Heart left ventricle (tissue), 16 donors: Measurements from ENCODE around the gene SERBP1. TPM values are rescaled to one million over a fixed set of nuclear protein-coding genes. Genes with fewer than 3 reads are reported as not detected.

Experiments
- ATAC-seq, 4 donors: fragments of 200-7000 bp; cut with Tn5 transposase; one replicate each; pipeline ENCODE4 v1.9.1; 2020 to 2022; ENCODE audit warnings: moderate library complexity in 4 of 4, mild to moderate bottlenecking in 3 of 4, moderate number of reproducible peaks in 1 of 4
- DNase-seq, 5 donors: peaks; one replicate each; pipeline ENCODE4 v3.0.0-alpha.2; 2020
- H3K27ac ChIP-seq, 12 donors: fragments of 200-600 bp; sonication (generic) in 4 of 12; one replicate each; pipeline versions ENCODE4 v1.5.0 to v1.8.0; 2016 to 2022; ENCODE audit warnings: mild to moderate bottlenecking in 2 of 12
- H3K27me3 ChIP-seq, 9 donors: fragments of 200-600 bp; sonication (generic) in 2 of 9; one replicate each; pipeline versions ENCODE4 v1.5.1 to v1.8.0; 2016 to 2022; ENCODE audit warnings: mild to moderate bottlenecking in 3 of 9
- H3K36me3 ChIP-seq, 9 donors: fragments of 200-600 bp; sonication (generic) in 2 of 9; one replicate each; pipeline versions ENCODE4 v1.5.0 to v1.8.0; 2018 to 2022; ENCODE audit warnings: mild to moderate bottlenecking in 2 of 9
- H3K4me1 ChIP-seq, 12 donors: fragments of 200-600 bp; sonication (generic) in 4 of 12; one replicate each; pipeline versions ENCODE4 v1.5.0 to v1.8.0; 2016 to 2022; ENCODE audit warnings: mild to moderate bottlenecking in 3 of 12
- H3K4me3 ChIP-seq, 12 donors: fragments of 200-600 bp; sonication (generic) in 4 of 12; one replicate each; pipeline versions ENCODE4 v1.5.0 to v1.8.0; 2017 to 2022; ENCODE audit warnings: mild to moderate bottlenecking in 9 of 12, moderate library complexity in 4 of 12
- H3K9me3 ChIP-seq, 12 donors: fragments of 200-600 bp; sonication (generic) in 4 of 12; one replicate each; pipeline versions ENCODE4 v1.5.0 to v1.8.0; 2016 to 2022; ENCODE audit warnings: mild to moderate bottlenecking in 1 of 12
- POLR2A ChIP-seq, 2 donors: fragments of 450-650 bp; IDR thresholded peaks; one replicate each; pipeline ENCODE4 v1.6.1; 2017; ENCODE audit warnings: antibody characterized with exemption in 2 of 2, mild to moderate bottlenecking in 2 of 2, moderate library complexity in 2 of 2
- WGBS, 4 donors: extraction: QIAGEN DNeasy Blood & Tissue Kit in 2 of 4; methylation state at CpG; one replicate each; pipeline versions ENCODE4 v1.1.5 to v1.1.7; 2013 to 2018; 5-methylcytosine and 5-hydroxymethylcytosine counted together
- intact Hi-C, 10 donors: fragments of 100-400 bp; cut with DNase I; formaldehyde crosslinking; loops; one replicate each; pipeline versions ENCODE4 v1.11.1 to v1.14.2; 2022
- polyA plus RNA-seq, 2 donors: library from polyadenylated mRNA; stranded (reverse); fragments of 200-250 nt; gene quantifications; one replicate each; pipeline ENCODE4 v1.2.3, GENCODE V29; 2013
- total RNA-seq, 9 donors: library from RNA; depleted of rRNA in 2 of 9; stranded (reverse); fragments of >200 nt in 2 of 9; fragmentation: NEBNext Ultra II Directional in 3 of 9; extraction: Animal tissue kit (Norgen Biotek cat#: 25700) in 3 of 9; gene quantifications; one replicate each; pipeline versions ENCODE4 v1.1.0 to v1.2.4, GENCODE V29; 2016 to 2023
- TF ChIP-seq, protein P1 (sequence below), 12 donors: fragments of 200-600 bp; sonication (generic) in 4 of 12; IDR thresholded peaks; one replicate each; pipeline versions ENCODE4 v1.5.0 to v1.8.0; 2018 to 2022; ENCODE audit warnings: antibody characterized with exemption in 12 of 12, mild to moderate bottlenecking in 5 of 12
- donor health status: ischemic (EF 13 %, LVEDD 7.1; RV severe dilation, severe dysfunction).
- donor health status: healthy with polysubstance abuse.
- donor health status: DM: no; HTN: yes; CAD: no.
- donor health status: DM: no; HTN: no; CAD: no.
- donor health status: ischemic (EF 25% LVEDD 6.9; RV normal size, moderate dysfunction).
- donor health status: ischemic (EF 25% LVEDD 5.7; RV mildly dilated, moderate dysfunction).
- donor health status: healthy.
- donor health status: DM: yes; HTN: yes; CAD: no.
- donor health status: ischemic (EF 35%, LVEDD 5.7; RV mildly dilated, moderate dysfunction).
- donor health status: nonischemic (EF 11% LVEDD 7.7; RV severe dilation, severe dysfunction).
- donor health status: DM: yes; HTN: yes; CAD: no.
- donor health status: PGD.
- donor health status: ischemic (EF 29% LVEDD 5.4; RV normal size, mild dysfunction).
- donor health status: nonischemic (EF 23%, LVEDD 6.1; RV moderate dilation, normal function).

Gene SERBP1
- total and polyA plus RNA-seq, 11 donors: 68.8 to 197 (median 148) TPM

DNA sequence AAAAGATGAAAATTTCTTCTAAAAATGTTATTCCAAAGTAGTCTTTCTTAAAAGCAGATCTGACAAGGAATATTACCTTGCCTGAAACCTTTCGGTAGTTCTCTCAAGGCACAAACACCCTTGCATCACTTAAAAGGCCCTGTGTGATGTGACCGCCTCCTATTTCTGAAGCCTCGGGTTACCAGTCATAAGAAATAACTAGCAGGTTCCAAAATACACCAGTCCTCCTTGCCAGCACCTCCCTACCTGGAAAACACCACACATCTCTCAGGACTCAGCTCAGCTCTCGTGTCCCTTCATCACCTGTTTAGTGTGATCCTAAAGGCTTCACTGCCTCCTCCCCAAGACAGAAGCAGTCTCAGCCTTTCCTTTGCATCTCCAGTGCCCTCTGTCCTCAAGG lies 35.7 kb downstream of the SERBP1 start:
- H3K27ac ChIP-seq: no peak overlapping the region
- no peak overlapping the region for H3K4me3 ChIP-seq
- H3K4me1 ChIP-seq: peaks cover 0 to 17% (median 2%) of the 10 kb centered on the region in 12 donors
- ATAC-seq: no peak
- no peaks in the 10 kb centered on the region for H3K9me3 ChIP-seq
- H3K36me3 ChIP-seq: peaks cover 0 to 14% (median 0%) of the 10 kb centered on the region in 9 donors
- WGBS, 4 donors: 92 to 95% (median 94%) methylated on average over 4 of the region's 4 CpGs
- intact Hi-C loops: no loop called here
- no peaks in the 10 kb centered on the region for H3K27me3 ChIP-seq
- no peak for DNase-seq
- TF ChIP-seq, protein P1, sequence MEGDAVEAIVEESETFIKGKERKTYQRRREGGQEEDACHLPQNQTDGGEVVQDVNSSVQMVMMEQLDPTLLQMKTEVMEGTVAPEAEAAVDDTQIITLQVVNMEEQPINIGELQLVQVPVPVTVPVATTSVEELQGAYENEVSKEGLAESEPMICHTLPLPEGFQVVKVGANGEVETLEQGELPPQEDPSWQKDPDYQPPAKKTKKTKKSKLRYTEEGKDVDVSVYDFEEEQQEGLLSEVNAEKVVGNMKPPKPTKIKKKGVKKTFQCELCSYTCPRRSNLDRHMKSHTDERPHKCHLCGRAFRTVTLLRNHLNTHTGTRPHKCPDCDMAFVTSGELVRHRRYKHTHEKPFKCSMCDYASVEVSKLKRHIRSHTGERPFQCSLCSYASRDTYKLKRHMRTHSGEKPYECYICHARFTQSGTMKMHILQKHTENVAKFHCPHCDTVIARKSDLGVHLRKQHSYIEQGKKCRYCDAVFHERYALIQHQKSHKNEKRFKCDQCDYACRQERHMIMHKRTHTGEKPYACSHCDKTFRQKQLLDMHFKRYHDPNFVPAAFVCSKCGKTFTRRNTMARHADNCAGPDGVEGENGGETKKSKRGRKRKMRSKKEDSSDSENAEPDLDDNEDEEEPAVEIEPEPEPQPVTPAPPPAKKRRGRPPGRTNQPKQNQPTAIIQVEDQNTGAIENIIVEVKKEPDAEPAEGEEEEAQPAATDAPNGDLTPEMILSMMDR (IDR thresholded peaks at IDR 0.05): no peak
- TF ChIP-seq POLR2A (IDR thresholded peaks at IDR 0.05): no peak

DNA sequence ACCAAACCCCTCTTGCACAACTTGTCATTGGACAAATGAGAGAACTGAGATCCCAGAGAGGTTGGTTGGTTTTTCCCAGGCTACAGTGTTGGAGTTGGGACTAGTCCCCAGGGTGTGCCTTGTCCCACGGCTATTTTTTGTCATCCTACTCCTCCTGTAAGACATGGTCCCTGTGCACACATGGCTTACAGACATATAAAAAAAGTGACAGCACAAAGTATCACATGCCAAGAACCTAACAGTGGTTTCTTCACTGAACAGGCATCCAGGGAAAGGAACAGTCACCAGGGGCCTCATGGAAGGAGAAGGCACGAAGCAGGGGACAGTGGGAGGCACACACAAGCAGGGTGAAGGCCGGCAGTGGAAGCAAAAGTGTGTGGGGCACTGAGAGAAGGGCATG lies 36.5 kb downstream of the SERBP1 start:
- WGBS, 4 donors: 67 to 69% (median 67%) methylated on average over 3 of the region's 3 CpGs
- H3K4me1 ChIP-seq: peaks cover 0 to 17% (median 2%) of the 10 kb centered on the region in 12 donors
- H3K36me3 ChIP-seq: peaks cover 0 to 14% (median 0%) of the 10 kb centered on the region in 9 donors
- H3K4me3 ChIP-seq: no peak overlapping the region
- TF ChIP-seq, protein P1 (IDR thresholded peaks at IDR 0.05): no peak
- no peak for TF ChIP-seq POLR2A (IDR thresholded peaks at IDR 0.05)
- H3K9me3 ChIP-seq: no peaks in the 10 kb centered on the region
- peak in 3 of 4 donors; percentile 8 to 18 (median 18) for ATAC-seq
- peak overlapping the region in 6 of 12 donors; percentile 7 to 66 (median 28) for H3K27ac ChIP-seq
- intact Hi-C loops: no loop called here
- no peak for DNase-seq
- H3K27me3 ChIP-seq: no peaks in the 10 kb centered on the region

DNA sequence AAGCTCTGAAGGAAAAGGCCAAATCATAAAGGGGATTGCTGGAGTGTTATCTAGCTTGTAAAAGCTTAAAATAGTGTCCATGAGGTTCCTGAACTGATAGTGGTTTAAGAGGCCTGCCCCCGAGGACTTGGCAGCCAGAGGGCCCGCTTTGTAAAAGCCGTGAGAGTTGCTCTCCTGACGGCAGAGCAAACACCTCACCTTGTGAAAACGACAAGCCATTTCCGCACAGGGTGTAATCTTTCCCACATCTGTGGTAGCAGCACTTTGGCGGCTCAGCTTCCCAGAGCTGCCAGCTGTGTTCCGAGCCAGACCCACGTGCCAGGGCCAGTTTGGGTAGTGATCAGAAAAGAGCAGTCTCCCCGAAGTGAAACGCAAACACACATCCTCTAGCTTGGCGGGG lies 37.0 kb downstream of the SERBP1 start:
- intact Hi-C loops: no loop called here
- Histone ChIP-seq H3K27me3 (no peaks in the 10 kb centered on the region), H3K4me1 (peaks cover 0 to 17% (median 2%) of the 10 kb centered on the region in 12 donors), H3K27ac (peak overlapping the region in 6 of 12 donors; percentile 7 to 66 (median 28)), H3K36me3 (peaks cover 0 to 14% (median 0%) of the 10 kb centered on the region in 9 donors), H3K4me3 (no peak overlapping the region), H3K9me3 (no peaks in the 10 kb centered on the region)
- no peak for TF ChIP-seq POLR2A (IDR thresholded peaks at IDR 0.05)
- TF ChIP-seq, protein P1 (IDR thresholded peaks at IDR 0.05): no peak
- ATAC-seq (peak; percentile 63 to 92 (median 82)), DNase-seq (peak in 4 of 5 donors; percentile 30 to 51 (median 39))
- WGBS, 4 donors: 36 to 47% (median 38%) methylated on average over 12 of the region's 12 CpGs

DNA sequence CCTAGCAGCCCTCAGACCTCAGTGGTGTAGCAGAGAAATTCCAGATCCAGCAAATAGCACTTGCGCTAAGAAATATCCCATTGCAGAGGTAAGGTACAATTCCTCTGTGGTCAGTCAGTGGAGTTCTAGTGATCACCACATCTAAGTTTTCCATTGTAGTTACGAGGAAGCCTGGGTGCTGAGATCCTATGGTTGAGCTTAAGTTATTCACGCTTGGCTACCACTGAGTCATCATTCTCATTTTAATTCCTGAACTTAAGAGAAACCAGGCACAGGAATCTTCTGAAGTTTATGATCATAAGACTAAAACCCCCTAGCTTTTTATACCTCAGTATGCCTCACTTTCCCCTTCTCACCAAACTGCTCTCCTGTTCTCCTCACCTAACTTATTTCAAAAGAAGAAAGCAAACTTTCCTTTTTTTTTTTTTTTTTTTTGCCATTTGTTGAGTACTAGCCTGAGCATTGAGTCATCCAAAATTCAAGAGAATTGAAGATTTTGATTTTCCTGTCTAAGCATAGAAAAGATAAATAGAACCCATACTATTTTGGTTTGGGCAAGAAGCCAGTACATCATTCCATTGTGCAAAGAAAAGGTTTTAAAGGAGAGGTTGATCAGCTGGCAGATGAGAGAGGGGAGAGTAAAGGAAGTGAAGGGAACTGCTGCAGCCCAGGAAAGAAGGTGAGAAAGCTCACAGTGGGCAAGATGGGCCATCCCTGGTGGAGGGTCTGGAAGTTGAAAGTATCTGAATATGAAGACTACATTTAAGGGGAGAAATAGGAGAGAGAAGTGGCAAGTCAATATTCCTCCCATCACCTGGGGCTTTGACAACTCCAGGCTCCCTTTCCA lies 39.9 kb downstream of the SERBP1 start:
- intact Hi-C loops: no loop called here
- Histone ChIP-seq H3K9me3 (peaks cover 0 to 3% (median 0%) of the 10 kb centered on the region in 12 donors), H3K4me1 (peaks cover 0 to 14% (median 0%) of the 10 kb centered on the region in 12 donors), H3K27me3 (no peaks in the 10 kb centered on the region), H3K36me3 (peaks cover 0 to 4% (median 0%) of the 10 kb centered on the region in 9 donors), H3K4me3 (no peak overlapping the region), H3K27ac (no peak overlapping the region)
- ATAC-seq (no peak), DNase-seq (no peak)
- 88 to 98% (median 94%) methylated on average over 3 of the region's 3 CpGs for WGBS, 4 donors
- TF ChIP-seq, protein P1 (IDR thresholded peaks at IDR 0.05): no peak
- TF ChIP-seq POLR2A (IDR thresholded peaks at IDR 0.05): no peak
